Mucosa of descending colon (tissue), 3 donors: ENCODE results near the gene PNLDC1. TPM values are rescaled to one million over a fixed set of nuclear protein-coding genes. Genes with fewer than 3 reads are reported as not detected.
A peak's percentile ranks its signal among the peaks of the same experiment; 100 is the strongest.
"Not testable (repeated sequence)": the region's sequence is repeated elsewhere in the genome, so short reads cannot be mapped to it uniquely, and the experiment has no call there.

Experiments used
- ATAC-seq: fragments of 200-7000 bp; cut with Tn5 transposase; one replicate; pipeline ENCODE4 v1.9.1; 2020; ENCODE audit warnings: mild to moderate bottlenecking, moderate library complexity
- DNase-seq, 3 donors: peaks; one replicate each; pipeline ENCODE4 v3.0.0-alpha.2; 2020
- H3K36me3 ChIP-seq: fragments of 200-600 bp; one replicate; pipeline ENCODE4 v1.8.0; 2021; ENCODE audit warnings: low read depth, mild to moderate bottlenecking
- H3K4me1 ChIP-seq: fragments of 200-600 bp; one replicate; pipeline ENCODE4 v1.8.0; 2021; ENCODE audit warnings: low read depth, mild to moderate bottlenecking
- H3K4me3 ChIP-seq: fragments of 200-600 bp; one replicate; pipeline ENCODE4 v1.8.0; 2021; ENCODE audit warnings: mild to moderate bottlenecking
- H3K9me3 ChIP-seq: fragments of 200-600 bp; one replicate; pipeline ENCODE4 v1.8.0; 2021; ENCODE audit warnings: mild to moderate bottlenecking
- CTCF ChIP-seq: fragments of 200-600 bp; IDR thresholded peaks from one replicate; pipeline ENCODE4 v1.8.0; 2022; ENCODE audit warnings: antibody characterized with exemption, mild to moderate bottlenecking
- intact Hi-C, 2 donors: fragments of 100-400 bp; cut with DNase I in 1 of 2; cut with micrococcal nuclease in 1 of 2; formaldehyde crosslinking; loops; one replicate each; pipeline versions ENCODE4 v1.11.0 to v1.11.1; 2022; cut with DNase I, micrococcal nuclease
- total RNA-seq, 3 donors: library from RNA; stranded (reverse); fragmentation: NEBNext Ultra II Directional in 2 of 3; extraction: Animal tissue kit (Norgen Biotek cat#: 25700) in 2 of 3; gene quantifications; one replicate each; pipeline versions ENCODE4 v1.2.1 to v1.2.4, GENCODE V29; 2021 to 2023
- donor health status: DM: no; HTN: no; CAD: no; lungs with moderate emphysema.
- donor health status: DM: no; HTN: no; CAD: no.
- donor health status: DM: no; HTN: yes; CAD: no.

PNLDC1 gene
- total RNA-seq, 3 donors from 2014 or later: 1.3 TPM; not detected in 2

- DNase-seq: no peak
- no peak for TF ChIP-seq CTCF
- peak; percentile 90 for ATAC-seq
Measured at GRCh38 chr6:159807150-159807858, 7.2 kb downstream of the PNLDC1 start.

DNA sequence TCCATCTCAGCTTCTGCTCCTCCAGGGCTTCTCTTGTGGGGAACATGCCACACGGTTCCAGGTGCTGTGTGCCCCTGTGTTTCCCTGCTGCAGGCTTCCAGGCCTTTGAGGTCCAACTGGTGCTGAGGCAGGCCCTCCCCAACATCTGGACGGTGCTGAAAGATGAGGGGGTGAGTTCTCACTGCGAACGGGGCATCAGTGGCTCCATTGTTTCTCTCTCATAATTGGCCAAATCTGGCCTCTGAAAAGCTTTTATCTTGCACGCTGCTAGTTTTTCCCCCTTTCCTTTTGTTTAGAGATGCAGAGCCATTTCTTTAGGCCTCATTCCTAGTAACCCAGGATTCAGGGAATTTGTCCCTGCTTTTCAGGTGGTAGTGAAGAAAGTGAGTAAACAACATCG lies 8.6 kb downstream of the PNLDC1 start:
- no peak for DNase-seq
- intact Hi-C loops: no loop called here
- TF ChIP-seq CTCF: no peak

More at GRCh38 chr6:159807150-159807858, 7.2 kb downstream of the PNLDC1 start:
- Histone ChIP-seq H3K9me3 (no peaks in the 10 kb centered on the region), H3K36me3 (no peaks in the 10 kb centered on the region), H3K4me3 (no peak overlapping the region), H3K4me1 (peaks cover 7% of the 10 kb centered on the region)
- intact Hi-C loops: no loop called here

GRCh38 chr6:159809149-159809548 lies 9.1 kb downstream of the PNLDC1 start:
- Histone ChIP-seq H3K4me3 (no peak overlapping the region), H3K9me3 (no peaks in the 10 kb centered on the region), H3K4me1 (peaks cover 7% of the 10 kb centered on the region), H3K36me3 (no peaks in the 10 kb centered on the region)
- DNase-seq (no peak), ATAC-seq (no peak)
- intact Hi-C loops: no loop called here
- no peak for TF ChIP-seq CTCF

More for the DNA sequence above, 8.6 kb downstream of the PNLDC1 start:
- no peak for ATAC-seq
- Histone ChIP-seq H3K36me3 (no peaks in the 10 kb centered on the region), H3K4me3 (no peak overlapping the region), H3K4me1 (peaks cover 7% of the 10 kb centered on the region), H3K9me3 (no peaks in the 10 kb centered on the region)

GRCh38 chr6:159813781-159814180 lies 13.7 kb downstream of the PNLDC1 start:
- intact Hi-C loops: no loop called here
- Histone ChIP-seq H3K36me3 (no peaks in the 10 kb centered on the region), H3K9me3 (no peaks in the 10 kb centered on the region), H3K4me3 (no peak overlapping the region), H3K4me1 (no peaks in the 10 kb centered on the region)
- DNase-seq (no peak), ATAC-seq (no peak)
- no peak for TF ChIP-seq CTCF

DNA sequence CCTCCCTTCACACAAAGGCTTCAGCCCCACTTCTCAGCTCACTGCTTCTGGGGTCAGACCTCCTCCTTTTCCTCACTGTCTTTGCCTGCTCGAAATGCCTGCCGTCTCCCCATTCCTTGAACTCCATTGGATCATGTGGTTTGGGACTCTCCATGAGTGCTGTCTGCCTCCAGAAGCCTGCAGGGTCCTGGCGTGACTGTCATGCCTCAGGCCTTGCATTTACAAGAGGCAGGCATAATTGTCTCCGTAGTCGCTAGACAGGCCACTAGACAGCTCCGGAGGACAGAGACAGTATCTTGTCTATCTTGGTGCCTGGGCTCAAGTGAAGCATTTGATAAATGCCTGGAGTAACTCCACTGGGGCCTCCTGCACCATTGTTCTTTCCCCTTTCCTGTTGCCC lies 15.3 kb downstream of the PNLDC1 start:
- intact Hi-C loops: no loop called here
- no peak for TF ChIP-seq CTCF
- Histone ChIP-seq H3K36me3 (no peaks in the 10 kb centered on the region), H3K4me3 (no peak overlapping the region), H3K4me1 (no peaks in the 10 kb centered on the region), H3K9me3 (no peaks in the 10 kb centered on the region)
- DNase-seq: no peak
- ATAC-seq: no peak

GRCh38 chr6:159816775-159817174 lies 16.7 kb downstream of the PNLDC1 start:
- H3K4me3 ChIP-seq, ATAC-seq, H3K9me3 ChIP-seq, intact Hi-C loops, H3K4me1 ChIP-seq, H3K36me3 ChIP-seq, DNase-seq: not testable (repeated sequence)
